COLO668 (cell line): ENCODE data around the gene GNE.
"Not testable (repeated sequence)": the region's sequence is repeated elsewhere in the genome, so short reads cannot be mapped to it uniquely, and the experiment has no call there.

ENCODE experiments used
- DNase-seq: peaks from one replicate; lab custom pipeline; 2025; ENCODE audit not compliant: unreplicated experiment; lab: John Stamatoyannopoulos, UW

The GNE gene

GRCh38 chr9:36258208-36258995 is at the start of gene GNE:
Gene GNE, minus strand, starts transcription at chr9:36258448. Its CDS starts 9,093 bp downstream, at chr9:36249355.
- DNase-seq = peak; percentile 88

- DNase-seq = peak; percentile 42
Measured at GRCh38 chr9:36306471-36307306, 48.4 kb upstream of the GNE start.

- DNase-seq = not testable (repeated sequence)
Measured at GRCh38 chr9:36304366-36304765, 46.1 kb upstream of the GNE start.

GRCh38 chr9:36301227-36301626 is 43.0 kb upstream of the GNE start:
- no peak for DNase-seq

GRCh38 chr9:36298566-36298965 is 40.3 kb upstream of the GNE start:
- no peak for DNase-seq

GRCh38 chr9:36297798-36298197 is 39.5 kb upstream of the GNE start:
- no peak for DNase-seq

GRCh38 chr9:36294996-36295395 is 36.7 kb upstream of the GNE start:
- not testable (repeated sequence) for DNase-seq

GRCh38 chr9:36293918-36294317 is 35.7 kb upstream of the GNE start:
- DNase-seq = no peak

GRCh38 chr9:36293171-36293570 is 34.9 kb upstream of the GNE start:
- DNase-seq = no peak

- no peak for DNase-seq
Measured at GRCh38 chr9:36292641-36293040, 34.4 kb upstream of the GNE start.

GRCh38 chr9:36290996-36291395 is 32.7 kb upstream of the GNE start:
- no peak for DNase-seq

- DNase-seq = no peak
Measured at GRCh38 chr9:36289836-36290435, 31.7 kb upstream of the GNE start.

- no peak for DNase-seq
Measured at GRCh38 chr9:36288070-36288469, 29.8 kb upstream of the GNE start.

GRCh38 chr9:36286388-36286787 is 28.1 kb upstream of the GNE start:
- DNase-seq = no peak

- DNase-seq = no peak
Measured at GRCh38 chr9:36284226-36284625, 26.0 kb upstream of the GNE start.

- DNase-seq = no peak
Measured at GRCh38 chr9:36282275-36282674, 24.0 kb upstream of the GNE start.

GRCh38 chr9:36280989-36281388 is 22.7 kb upstream of the GNE start:
- no peak for DNase-seq

GRCh38 chr9:36278243-36278642 is 20.0 kb upstream of the GNE start:
- no peak for DNase-seq

- DNase-seq = no peak
Measured at GRCh38 chr9:36276781-36277181, 18.5 kb upstream of the GNE start.

GRCh38 chr9:36276254-36276653 is 18.0 kb upstream of the GNE start:
- DNase-seq = no peak

- DNase-seq = no peak
Measured at GRCh38 chr9:36275060-36275459, 16.8 kb upstream of the GNE start.

GRCh38 chr9:36273354-36273753 is 15.1 kb upstream of the GNE start:
- not testable (repeated sequence) for DNase-seq
